ENCODE measurements around the gene KDM4E. TPM values are rescaled to one million over a fixed set of nuclear protein-coding genes. Genes with fewer than 3 reads are reported as not detected.

KDM4E gene
- total and polyA plus RNA-seq, 3 experiments from 2014 or later, result not detected

Other genes starting within 250 kb of the KDM4E start
- gene CWC15, start 51.7 kb upstream of the KDM4E start, total RNA-seq, result 100 to 1,000 TPM in 1 of 2 experiments, 10 to 100 TPM in 1; 96.6 to 100 TPM
- 60.3 TPM for gene CWC15, start 51.7 kb upstream of the KDM4E start, polyA plus RNA-seq
- 1 to 10 TPM; 1.6 to 1.8 TPM for gene KDM4D, start 51.5 kb upstream of the KDM4E start, total RNA-seq
- 0.28 TPM for gene KDM4D, start 51.5 kb upstream of the KDM4E start, polyA plus RNA-seq
- not detected for gene KDM4F, start 24.2 kb downstream of the KDM4E start, total RNA-seq
- not detected for gene KDM4F, start 24.2 kb downstream of the KDM4E start, polyA plus RNA-seq
- gene SRSF8, start 41.7 kb downstream of the KDM4E start, total RNA-seq, result 10 to 100 TPM; 75.8 to 82.8 TPM
- gene SRSF8, start 41.7 kb downstream of the KDM4E start, polyA plus RNA-seq, result 91.6 TPM
- 10 to 100 TPM; 29.6 to 30.1 TPM for gene ENDOD1, start 64.6 kb downstream of the KDM4E start, total RNA-seq
- gene ENDOD1, start 64.6 kb downstream of the KDM4E start, polyA plus RNA-seq, result 11.1 TPM
- gene SESN3, start 205.9 kb downstream of the KDM4E start, total RNA-seq, result 10 to 100 TPM; 18.8 to 19.7 TPM
- gene SESN3, start 205.9 kb downstream of the KDM4E start, polyA plus RNA-seq, result 2.1 TPM

Data from CD8-positive, alpha-beta memory T cell (primary cell).